ENCODE results near the gene DNAJC11.

- TF ChIP-seq CTCF (IDR thresholded peaks at IDR 0.05; ENCODE audit: low read length), result no peak
- TF ChIP-seq EZH2phosphoT487 (IDR thresholded peaks at IDR 0.05; ENCODE audit: low read length), result no peak
- no peak for TF ChIP-seq EZH2 (optimal IDR thresholded peaks at IDR 0.05; ENCODE audit: low read depth, low read length)
Observed at GRCh38 chr1:6593810-6594209, 107.8 kb downstream of the DNAJC11 start.

Data from MM.1S (cell line).